WTC11 (cell line): Measurements from ENCODE around the gene THEMIS2.

ENCODE experiments used
- CBFB ChIP-seq: sonication (generic); formaldehyde crosslinking; IDR thresholded peaks from 2 replicates; pipeline ENCODE4 v1.8.1; 2022; ENCODE audit warnings: mild to moderate bottlenecking, low read depth, missing genetic modification reagents
- FOXK1 ChIP-seq: sonication (generic); formaldehyde crosslinking; IDR thresholded peaks from 2 replicates; pipeline ENCODE4 v1.8.0; 2022; ENCODE audit warnings: mild to moderate bottlenecking, moderate library complexity, missing genetic modification reagents
- FOXP1 ChIP-seq: sonication (generic); formaldehyde crosslinking; IDR thresholded peaks from 2 replicates; pipeline ENCODE4 v1.8.0; 2022; ENCODE audit warnings: missing genetic modification reagents, mild to moderate bottlenecking, moderate library complexity, borderline replicate concordance
- NR3C1 ChIP-seq: sonication (generic); formaldehyde crosslinking; conservative IDR thresholded peaks from 2 replicates; pipeline ENCODE4 v1.8.1; 2023; ENCODE audit warnings: low read depth, mild to moderate bottlenecking, missing genetic modification reagents
- ZBTB21 ChIP-seq: sonication (generic); formaldehyde crosslinking; IDR thresholded peaks from 2 replicates; pipeline ENCODE4 v1.8.1; 2023; ENCODE audit warnings: mild to moderate bottlenecking, missing genetic modification reagents, borderline replicate concordance
- TF ChIP-seq, protein P1 (sequence below): fragments of 200-600 bp; IDR thresholded peaks from 2 replicates; pipeline ENCODE4 v1.8.0; 2022; ENCODE audit warnings: antibody characterized with exemption
- TF ChIP-seq, protein P2 (sequence below): sonication (generic); formaldehyde crosslinking; conservative IDR thresholded peaks from 2 replicates; pipeline ENCODE4 v1.8.1; 2023; ENCODE audit warnings: mild to moderate bottlenecking, low read depth, missing genetic modification reagents, moderate library complexity
- TF ChIP-seq, protein P3 (sequence below): sonication (generic); formaldehyde crosslinking; IDR thresholded peaks from 2 replicates; pipeline ENCODE4 v1.8.1; 2022; ENCODE audit warnings: low read depth, mild to moderate bottlenecking, moderate library complexity, missing genetic modification reagents, borderline replicate concordance
- TF ChIP-seq, protein P4 (sequence below): sonication (generic); formaldehyde crosslinking; IDR thresholded peaks from 2 replicates; pipeline ENCODE4 v1.8.0; 2022; ENCODE audit warnings: missing genetic modification reagents
- TF ChIP-seq, protein P5 (sequence below): sonication (generic); formaldehyde crosslinking; IDR thresholded peaks from 2 replicates; pipeline ENCODE4 v1.8.1; 2023; ENCODE audit warnings: mild to moderate bottlenecking, missing genetic modification reagents

DNA sequence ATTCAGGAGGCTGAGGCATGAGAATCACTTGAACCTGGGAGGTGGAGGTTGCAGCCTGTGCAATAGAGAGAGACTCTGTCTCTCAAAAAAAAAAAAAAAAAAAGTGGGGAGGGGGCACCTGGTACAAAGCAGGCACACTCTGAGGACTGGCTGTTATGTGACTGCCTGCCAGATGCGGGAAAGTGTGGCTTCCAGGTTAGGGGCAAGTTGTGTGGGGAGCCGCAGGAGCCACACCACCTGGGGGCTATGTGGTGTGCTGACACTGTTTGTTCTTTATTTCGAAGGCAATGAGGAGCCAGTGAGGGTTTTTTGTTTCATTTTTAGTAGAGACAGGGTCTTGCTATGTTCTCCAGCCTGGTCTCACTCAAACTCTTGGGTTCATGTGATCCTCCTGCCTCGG is 5.7 kb downstream of the THEMIS2 start:
- TF ChIP-seq, protein P1, sequence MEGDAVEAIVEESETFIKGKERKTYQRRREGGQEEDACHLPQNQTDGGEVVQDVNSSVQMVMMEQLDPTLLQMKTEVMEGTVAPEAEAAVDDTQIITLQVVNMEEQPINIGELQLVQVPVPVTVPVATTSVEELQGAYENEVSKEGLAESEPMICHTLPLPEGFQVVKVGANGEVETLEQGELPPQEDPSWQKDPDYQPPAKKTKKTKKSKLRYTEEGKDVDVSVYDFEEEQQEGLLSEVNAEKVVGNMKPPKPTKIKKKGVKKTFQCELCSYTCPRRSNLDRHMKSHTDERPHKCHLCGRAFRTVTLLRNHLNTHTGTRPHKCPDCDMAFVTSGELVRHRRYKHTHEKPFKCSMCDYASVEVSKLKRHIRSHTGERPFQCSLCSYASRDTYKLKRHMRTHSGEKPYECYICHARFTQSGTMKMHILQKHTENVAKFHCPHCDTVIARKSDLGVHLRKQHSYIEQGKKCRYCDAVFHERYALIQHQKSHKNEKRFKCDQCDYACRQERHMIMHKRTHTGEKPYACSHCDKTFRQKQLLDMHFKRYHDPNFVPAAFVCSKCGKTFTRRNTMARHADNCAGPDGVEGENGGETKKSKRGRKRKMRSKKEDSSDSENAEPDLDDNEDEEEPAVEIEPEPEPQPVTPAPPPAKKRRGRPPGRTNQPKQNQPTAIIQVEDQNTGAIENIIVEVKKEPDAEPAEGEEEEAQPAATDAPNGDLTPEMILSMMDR = no peak
- no peak for TF ChIP-seq ZBTB21 (CRISPR knock-in tag)
- TF ChIP-seq CBFB (CRISPR knock-in tag) = no peak
- TF ChIP-seq FOXP1 (CRISPR knock-in tag) = no peak
- no peak for TF ChIP-seq NR3C1 (CRISPR knock-in tag)
- TF ChIP-seq, protein P2, sequence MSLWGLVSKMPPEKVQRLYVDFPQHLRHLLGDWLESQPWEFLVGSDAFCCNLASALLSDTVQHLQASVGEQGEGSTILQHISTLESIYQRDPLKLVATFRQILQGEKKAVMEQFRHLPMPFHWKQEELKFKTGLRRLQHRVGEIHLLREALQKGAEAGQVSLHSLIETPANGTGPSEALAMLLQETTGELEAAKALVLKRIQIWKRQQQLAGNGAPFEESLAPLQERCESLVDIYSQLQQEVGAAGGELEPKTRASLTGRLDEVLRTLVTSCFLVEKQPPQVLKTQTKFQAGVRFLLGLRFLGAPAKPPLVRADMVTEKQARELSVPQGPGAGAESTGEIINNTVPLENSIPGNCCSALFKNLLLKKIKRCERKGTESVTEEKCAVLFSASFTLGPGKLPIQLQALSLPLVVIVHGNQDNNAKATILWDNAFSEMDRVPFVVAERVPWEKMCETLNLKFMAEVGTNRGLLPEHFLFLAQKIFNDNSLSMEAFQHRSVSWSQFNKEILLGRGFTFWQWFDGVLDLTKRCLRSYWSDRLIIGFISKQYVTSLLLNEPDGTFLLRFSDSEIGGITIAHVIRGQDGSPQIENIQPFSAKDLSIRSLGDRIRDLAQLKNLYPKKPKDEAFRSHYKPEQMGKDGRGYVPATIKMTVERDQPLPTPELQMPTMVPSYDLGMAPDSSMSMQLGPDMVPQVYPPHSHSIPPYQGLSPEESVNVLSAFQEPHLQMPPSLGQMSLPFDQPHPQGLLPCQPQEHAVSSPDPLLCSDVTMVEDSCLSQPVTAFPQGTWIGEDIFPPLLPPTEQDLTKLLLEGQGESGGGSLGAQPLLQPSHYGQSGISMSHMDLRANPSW (CRISPR knock-in tag) = no peak
- TF ChIP-seq, protein P3, sequence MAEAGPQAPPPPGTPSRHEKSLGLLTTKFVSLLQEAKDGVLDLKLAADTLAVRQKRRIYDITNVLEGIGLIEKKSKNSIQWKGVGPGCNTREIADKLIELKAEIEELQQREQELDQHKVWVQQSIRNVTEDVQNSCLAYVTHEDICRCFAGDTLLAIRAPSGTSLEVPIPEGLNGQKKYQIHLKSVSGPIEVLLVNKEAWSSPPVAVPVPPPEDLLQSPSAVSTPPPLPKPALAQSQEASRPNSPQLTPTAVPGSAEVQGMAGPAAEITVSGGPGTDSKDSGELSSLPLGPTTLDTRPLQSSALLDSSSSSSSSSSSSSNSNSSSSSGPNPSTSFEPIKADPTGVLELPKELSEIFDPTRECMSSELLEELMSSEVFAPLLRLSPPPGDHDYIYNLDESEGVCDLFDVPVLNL = no peak
- TF ChIP-seq, protein P4, sequence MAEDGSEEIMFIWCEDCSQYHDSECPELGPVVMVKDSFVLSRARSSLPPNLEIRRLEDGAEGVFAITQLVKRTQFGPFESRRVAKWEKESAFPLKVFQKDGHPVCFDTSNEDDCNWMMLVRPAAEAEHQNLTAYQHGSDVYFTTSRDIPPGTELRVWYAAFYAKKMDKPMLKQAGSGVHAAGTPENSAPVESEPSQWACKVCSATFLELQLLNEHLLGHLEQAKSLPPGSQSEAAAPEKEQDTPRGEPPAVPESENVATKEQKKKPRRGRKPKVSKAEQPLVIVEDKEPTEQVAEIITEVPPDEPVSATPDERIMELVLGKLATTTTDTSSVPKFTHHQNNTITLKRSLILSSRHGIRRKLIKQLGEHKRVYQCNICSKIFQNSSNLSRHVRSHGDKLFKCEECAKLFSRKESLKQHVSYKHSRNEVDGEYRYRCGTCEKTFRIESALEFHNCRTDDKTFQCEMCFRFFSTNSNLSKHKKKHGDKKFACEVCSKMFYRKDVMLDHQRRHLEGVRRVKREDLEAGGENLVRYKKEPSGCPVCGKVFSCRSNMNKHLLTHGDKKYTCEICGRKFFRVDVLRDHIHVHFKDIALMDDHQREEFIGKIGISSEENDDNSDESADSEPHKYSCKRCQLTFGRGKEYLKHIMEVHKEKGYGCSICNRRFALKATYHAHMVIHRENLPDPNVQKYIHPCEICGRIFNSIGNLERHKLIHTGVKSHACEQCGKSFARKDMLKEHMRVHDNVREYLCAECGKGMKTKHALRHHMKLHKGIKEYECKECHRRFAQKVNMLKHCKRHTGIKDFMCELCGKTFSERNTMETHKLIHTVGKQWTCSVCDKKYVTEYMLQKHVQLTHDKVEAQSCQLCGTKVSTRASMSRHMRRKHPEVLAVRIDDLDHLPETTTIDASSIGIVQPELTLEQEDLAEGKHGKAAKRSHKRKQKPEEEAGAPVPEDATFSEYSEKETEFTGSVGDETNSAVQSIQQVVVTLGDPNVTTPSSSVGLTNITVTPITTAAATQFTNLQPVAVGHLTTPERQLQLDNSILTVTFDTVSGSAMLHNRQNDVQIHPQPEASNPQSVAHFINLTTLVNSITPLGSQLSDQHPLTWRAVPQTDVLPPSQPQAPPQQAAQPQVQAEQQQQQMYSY = no peak
- TF ChIP-seq, protein P5, sequence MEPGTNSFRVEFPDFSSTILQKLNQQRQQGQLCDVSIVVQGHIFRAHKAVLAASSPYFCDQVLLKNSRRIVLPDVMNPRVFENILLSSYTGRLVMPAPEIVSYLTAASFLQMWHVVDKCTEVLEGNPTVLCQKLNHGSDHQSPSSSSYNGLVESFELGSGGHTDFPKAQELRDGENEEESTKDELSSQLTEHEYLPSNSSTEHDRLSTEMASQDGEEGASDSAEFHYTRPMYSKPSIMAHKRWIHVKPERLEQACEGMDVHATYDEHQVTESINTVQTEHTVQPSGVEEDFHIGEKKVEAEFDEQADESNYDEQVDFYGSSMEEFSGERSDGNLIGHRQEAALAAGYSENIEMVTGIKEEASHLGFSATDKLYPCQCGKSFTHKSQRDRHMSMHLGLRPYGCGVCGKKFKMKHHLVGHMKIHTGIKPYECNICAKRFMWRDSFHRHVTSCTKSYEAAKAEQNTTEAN (CRISPR knock-in tag) = no peak
- no peak for TF ChIP-seq FOXK1 (CRISPR knock-in tag)
